Gastroesophageal sphincter (tissue), 3 donors: Measurements from ENCODE around the gene HSFX1.

ENCODE experiments used
- EP300 ChIP-seq: sonication (generic); formaldehyde crosslinking; IDR thresholded peaks from one replicate; pipeline ENCODE4 v1.6.1; 2017; ENCODE audit warnings: antibody characterized with exemption, mild to moderate bottlenecking
- POLR2AphosphoS5 ChIP-seq: sonication (generic); formaldehyde crosslinking; IDR thresholded peaks from one replicate; pipeline ENCODE4 v1.6.1; 2017; ENCODE audit warnings: antibody characterized with exemption
- TF ChIP-seq, protein P1 (sequence below), 4 experiments: fragments of 200-600 bp in 2 of 4; fragments of 450-650 bp in 2 of 4; sonication (generic) in 1 of 4; IDR thresholded peaks; one replicate each; pipeline ENCODE4 v1.5.1; 2017 to 2019; ENCODE audit warnings: antibody characterized with exemption in 4 of 4, mild to moderate bottlenecking in 2 of 4, moderate library complexity in 2 of 4

- TF ChIP-seq EP300, result no peak
- TF ChIP-seq POLR2AphosphoS5, result no peak
- TF ChIP-seq, protein P1, sequence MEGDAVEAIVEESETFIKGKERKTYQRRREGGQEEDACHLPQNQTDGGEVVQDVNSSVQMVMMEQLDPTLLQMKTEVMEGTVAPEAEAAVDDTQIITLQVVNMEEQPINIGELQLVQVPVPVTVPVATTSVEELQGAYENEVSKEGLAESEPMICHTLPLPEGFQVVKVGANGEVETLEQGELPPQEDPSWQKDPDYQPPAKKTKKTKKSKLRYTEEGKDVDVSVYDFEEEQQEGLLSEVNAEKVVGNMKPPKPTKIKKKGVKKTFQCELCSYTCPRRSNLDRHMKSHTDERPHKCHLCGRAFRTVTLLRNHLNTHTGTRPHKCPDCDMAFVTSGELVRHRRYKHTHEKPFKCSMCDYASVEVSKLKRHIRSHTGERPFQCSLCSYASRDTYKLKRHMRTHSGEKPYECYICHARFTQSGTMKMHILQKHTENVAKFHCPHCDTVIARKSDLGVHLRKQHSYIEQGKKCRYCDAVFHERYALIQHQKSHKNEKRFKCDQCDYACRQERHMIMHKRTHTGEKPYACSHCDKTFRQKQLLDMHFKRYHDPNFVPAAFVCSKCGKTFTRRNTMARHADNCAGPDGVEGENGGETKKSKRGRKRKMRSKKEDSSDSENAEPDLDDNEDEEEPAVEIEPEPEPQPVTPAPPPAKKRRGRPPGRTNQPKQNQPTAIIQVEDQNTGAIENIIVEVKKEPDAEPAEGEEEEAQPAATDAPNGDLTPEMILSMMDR (IDR thresholded peaks at IDR 0.05), result no peak
Measured at GRCh38 chrX:149807747-149808458, 34.0 kb downstream of the HSFX1 start.
